ENCODE data around the gene VAPA. TPM values are rescaled to one million over a fixed set of nuclear protein-coding genes. Genes with fewer than 3 reads are reported as not detected.
A peak's percentile ranks its signal among the peaks of the same experiment; 100 is the strongest.

The VAPA gene
- total and polyA plus RNA-seq, 9 of the 15 experiments (the other 6 are each of a cell fraction or from before 2014, with no cell fraction given): 219 to 902 (median 526) TPM

- peak in 1 of 2 experiments; percentile 76; a peak in 1 of 4 replicates for TF ChIP-seq ZNF639 (CRISPR knock-in tag; conservative IDR thresholded peaks at IDR 0.05 in 1 of 2, IDR thresholded peaks at IDR 0.05 in 1 of 2)
- TF ChIP-seq SMARCC2 (IDR thresholded peaks at IDR 0.05; ENCODE audit: low read depth): peak; percentile 91; the same call in 1 of the 2 replicates
- TF ChIP-seq SRSF9 (IDR thresholded peaks at IDR 0.05; ENCODE audit: borderline replicate concordance, low read depth, low read length): no peak
- peak; percentile 49; the same call in 1 of the 2 replicates for TF ChIP-seq E2F3 (CRISPR knock-in tag; IDR thresholded peaks at IDR 0.05)
- no peak for TF ChIP-seq PRPF4 (IDR thresholded peaks at IDR 0.05; ENCODE audit: insufficient read depth, low read depth, low read length, poor library complexity, severe bottlenecking)
- TF ChIP-seq KHSRP (IDR thresholded peaks at IDR 0.05): peak; percentile 60; the same call in 1 of the 2 replicates
- TF ChIP-seq BACH1 (tag; IDR thresholded peaks at IDR 0.05): peak; percentile 87; the same call in 1 of the 2 replicates
- peak in 1 of 2 experiments; percentile 35; a peak in 2 of 4 replicates for TF ChIP-seq SIN3A (IDR thresholded peaks at IDR 0.05; ENCODE audit: borderline replicate concordance in 2 of 2, control insufficient read depth in 1 of 2, low read depth in 2 of 2, low read length in 2 of 2)
- peak; percentile 99 for TF ChIP-seq RNF2 (IDR thresholded peaks at IDR 0.05)
- TF ChIP-seq ZNF277 (CRISPR knock-in tag; IDR thresholded peaks at IDR 0.05; ENCODE audit: borderline replicate concordance): no peak
- TF ChIP-seq ZHX1 (conservative IDR thresholded peaks at IDR 0.05; ENCODE audit: low read length): no peak
- peak; percentile 88 for TF ChIP-seq MAX (CRISPR knock-in tag; IDR thresholded peaks at IDR 0.05)
- TF ChIP-seq GTF2E2 (tag; IDR thresholded peaks at IDR 0.05): peak; percentile 93
- TF ChIP-seq ZNF175 (CRISPR knock-in tag; IDR thresholded peaks at IDR 0.05; ENCODE audit: low read depth): peak; percentile 53
- TF ChIP-seq NFE2 (IDR thresholded peaks at IDR 0.05; ENCODE audit: low read depth): peak; percentile 84
- peak; percentile 71; the same call in 1 of the 2 replicates for TF ChIP-seq DDX20 (tag; IDR thresholded peaks at IDR 0.05; ENCODE audit: low read depth)
- peak; percentile 69; the same call in 1 of the 2 replicates for TF ChIP-seq ZNF584 (CRISPR knock-in tag; IDR thresholded peaks at IDR 0.05; ENCODE audit: low read depth)
- 0 out of 2 replicates have a peak, but pooled peaks have one; percentile 18 for TF ChIP-seq OTX1 (CRISPR knock-in tag; IDR thresholded peaks at IDR 0.05)
- peak; percentile 92 for TF ChIP-seq MTA1 (IDR thresholded peaks at IDR 0.05; ENCODE audit: borderline replicate concordance)
- TF ChIP-seq GTF2B (IDR thresholded peaks at IDR 0.05; ENCODE audit: extremely low read depth, insufficient read length): no peak
Measured at GRCh38 chr18:9876867-9877654, 36.8 kb upstream of the VAPA start (continued).
